HepG2 (cell line): ENCODE results near the gene PTX4. TPM values are rescaled to one million over a fixed set of nuclear protein-coding genes. Genes with fewer than 3 reads are reported as not detected.
A peak's percentile ranks its signal among the peaks of the same experiment; 100 is the strongest.

Experiments used
- JARID2 ChIP-seq: sonication (generic); formaldehyde crosslinking; IDR thresholded peaks from 2 replicates; pipeline ENCODE4 v1.8.1; 2023; ENCODE audit warnings: missing genetic modification reagents, inconsistent platforms; ENCODE audit not compliant: insufficient replicate concordance
- KDM6A ChIP-seq: IDR thresholded peaks from 2 replicates; pipeline ENCODE4 v1.6.1; 2016; ENCODE audit warnings: low read depth
- NR1H2 ChIP-seq: sonication (generic); formaldehyde crosslinking; IDR thresholded peaks from 2 replicates; pipeline ENCODE4 v1.8.1; 2022; ENCODE audit warnings: low read depth, missing genetic modification reagents, borderline replicate concordance
- PHF20 ChIP-seq: sonication (generic); formaldehyde crosslinking; IDR thresholded peaks from 2 replicates; pipeline ENCODE4 v1.5.0; 2020; ENCODE audit warnings: mild to moderate bottlenecking, missing genetic modification reagents
- ZBTB25 ChIP-seq: IDR thresholded peaks from 2 replicates; pipeline ENCODE4 v1.6.1; 2018; ENCODE audit warnings: missing genetic modification reagents
- ZBTB40 ChIP-seq, 2 experiments: fragments of 450-650 bp in 1 of 2; sonication (generic) in 1 of 2; formaldehyde crosslinking in 1 of 2; IDR thresholded peaks; 2 replicates each; pipeline versions ENCODE4 v1.6.1 to v1.8.0; 2016 to 2022; ENCODE audit warnings: antibody characterized with exemption in 1 of 2, mild to moderate bottlenecking in 1 of 2, missing genetic modification reagents in 1 of 2
- ZNF121 ChIP-seq: sonication (generic); formaldehyde crosslinking; IDR thresholded peaks from 2 replicates; pipeline ENCODE4 v1.5.0; 2020; ENCODE audit warnings: mild to moderate bottlenecking, missing genetic modification reagents
- ZNF136 ChIP-seq: sonication (generic); formaldehyde crosslinking; IDR thresholded peaks from 2 replicates; pipeline ENCODE4 v1.8.1; 2022; ENCODE audit warnings: low read depth, mild to moderate bottlenecking, moderate library complexity, missing genetic modification reagents
- ZNF280B ChIP-seq: sonication (generic); formaldehyde crosslinking; IDR thresholded peaks from 2 replicates; pipeline ENCODE4 v1.5.0; 2020; ENCODE audit warnings: missing genetic modification reagents, mild to moderate bottlenecking, borderline replicate concordance
- ZNF639 ChIP-seq: conservative IDR thresholded peaks from 2 replicates; pipeline ENCODE4 v1.6.1; 2018; ENCODE audit warnings: missing genetic modification reagents
- ZNF879 ChIP-seq: sonication (generic); formaldehyde crosslinking; IDR thresholded peaks from 2 replicates; pipeline ENCODE4 v1.8.1; 2023; ENCODE audit warnings: missing genetic modification reagents
- polyA plus RNA-seq, 8 experiments: library from polyadenylated mRNA; depleted of rRNA in 3 of 8; stranded (reverse) in 7 of 8; unstranded in 1 of 8; fragments of >200 nt; fragmentation: Illumina TruSeq in 4 of 8; extraction: Trizol in 4 of 8; gene quantifications; 2 replicates each; pipeline versions ENCODE4 v1.2.1 to v1.2.3, GENCODE V29; 2011 to 2016; ENCODE audit warnings: low read depth in 4 of 8, missing spikeins in 1 of 8, mixed read lengths in 1 of 8; ENCODE audit not compliant: insufficient read depth in 1 of 8
- total RNA-seq, 5 experiments: library from RNA; depleted of rRNA; stranded (reverse); fragments of >200 nt; fragmentation: Illumina TruSeq; extraction: Trizol; gene quantifications; 2 replicates each; pipeline ENCODE4 v1.2.3, GENCODE V29; 2016; ENCODE audit warnings: low read depth in 1 of 5

The PTX4 gene
- total and polyA plus RNA-seq, 2 of the 13 experiments (the other 11 are each of a cell fraction or from before 2014, with no cell fraction given): 0.04 TPM; not detected in 1

GRCh38 chr16:1492082-1492922, 3.6 kb upstream of the PTX4 start (continued):
- TF ChIP-seq ZBTB40 (IDR thresholded peaks at IDR 0.05) (no peak), ZBTB40 (CRISPR knock-in tag; IDR thresholded peaks at IDR 0.05) (0 out of 2 replicates have a peak, but pooled peaks have one; percentile 11), ZNF280B (CRISPR knock-in tag) (0 out of 2 replicates have a peak, but pooled peaks have one; percentile 17), ZNF879 (CRISPR knock-in tag) (0 out of 2 replicates have a peak, but pooled peaks have one; percentile 7), PHF20 (CRISPR knock-in tag) (no peak), JARID2 (CRISPR knock-in tag) (peak; percentile 47), NR1H2 (CRISPR knock-in tag) (no peak), ZNF136 (CRISPR knock-in tag) (0 out of 2 replicates have a peak, but pooled peaks have one; percentile 10), ZNF121 (CRISPR knock-in tag) (peak; percentile 64; the same call in 1 of the 2 replicates), ZBTB25 (no peak), ZNF639 (CRISPR knock-in tag) (no peak), KDM6A (no peak)
